ENCODE data around the gene MLLT11.

Gene MLLT11

GRCh38 chr1:151055581-151055980, 4.6 kb upstream of the MLLT11 start:
- DNase-seq (ENCODE audit: low read depth): no peak
- TF ChIP-seq CTCF (conservative IDR thresholded peaks at IDR 0.05; ENCODE audit: control insufficient read depth, insufficient read depth, low read depth, low read length): no peak
- no peak overlapping the region for H3K4me3 ChIP-seq (ENCODE audit: control insufficient read depth, low read depth, low read length)

GRCh38 chr1:151056149-151056548, 4.0 kb upstream of the MLLT11 start:
- no peak overlapping the region for H3K4me3 ChIP-seq (ENCODE audit: control insufficient read depth, low read depth, low read length)
- TF ChIP-seq CTCF (conservative IDR thresholded peaks at IDR 0.05; ENCODE audit: control insufficient read depth, insufficient read depth, low read depth, low read length): no peak
- DNase-seq (ENCODE audit: low read depth): no peak

- TF ChIP-seq CTCF (conservative IDR thresholded peaks at IDR 0.05; ENCODE audit: control insufficient read depth, insufficient read depth, low read depth, low read length): no peak
- DNase-seq (ENCODE audit: low read depth): no peak
- H3K4me3 ChIP-seq (ENCODE audit: control insufficient read depth, low read depth, low read length): peak overlapping the region; percentile 97
Observed at GRCh38 chr1:151058692-151059091, 1.5 kb upstream of the MLLT11 start.

- peak; percentile 54 for TF ChIP-seq CTCF (conservative IDR thresholded peaks at IDR 0.05; ENCODE audit: control insufficient read depth, insufficient read depth, low read depth, low read length)
- H3K4me3 ChIP-seq (ENCODE audit: control insufficient read depth, low read depth, low read length): peak within 1 kb of the TSS; percentile 97
- peak; percentile 73 for DNase-seq (ENCODE audit: low read depth)
Observed at GRCh38 chr1:151059109-151060006, 839 bp upstream of the MLLT11 start, which contains the start of gene CDC42SE1. TSS of gene CDC42SE1 (minus strand) at chr1:151059622. CDS start at chr1:151055730, 3,892 bp downstream.

GRCh38 chr1:151060657-151061421, 642 bp downstream of the MLLT11 start:
- DNase-seq (ENCODE audit: low read depth): no peak
- H3K4me3 ChIP-seq (ENCODE audit: control insufficient read depth, low read depth, low read length): peak overlapping the region; percentile 97
- TF ChIP-seq CTCF (conservative IDR thresholded peaks at IDR 0.05; ENCODE audit: control insufficient read depth, insufficient read depth, low read depth, low read length): no peak

- H3K4me3 ChIP-seq (ENCODE audit: control insufficient read depth, low read depth, low read length): no peak overlapping the region
- TF ChIP-seq CTCF (conservative IDR thresholded peaks at IDR 0.05; ENCODE audit: control insufficient read depth, insufficient read depth, low read depth, low read length): no peak
- DNase-seq (ENCODE audit: low read depth): no peak
Observed at GRCh38 chr1:151061704-151062103, 1.5 kb downstream of the MLLT11 start.
